ENCODE results near the gene COMP. TPM values are rescaled to one million over a fixed set of nuclear protein-coding genes. Genes with fewer than 3 reads are reported as not detected.

COMP gene
- total RNA-seq, 1 experiment from 2014 or later: 0.13 TPM

- Mint-ChIP-seq H3K9me3 (no peaks in the 10 kb centered on the region), H3K4me3 (0 out of 2 replicates have a peak overlapping the region, but pooled peaks have one; percentile 8), H3K27ac (peak overlapping the region; percentile 79), H3K4me1 (peaks cover 35% of the 10 kb centered on the region), H3K27me3 (ENCODE audit: low read depth) (no peaks in the 10 kb centered on the region), H3K36me3 (peaks cover 22% of the 10 kb centered on the region)
- ATAC-seq (peak; percentile 46), DNase-seq (ENCODE audit: low spot score) (no peak)
- POLR2A ChIA-PET: no interaction called here
- CTCF ChIA-PET: interaction anchor here (1.3 to 2.3 kb wide), 6 partner anchors 7 to 246 kb away, joined by 4 to 20 read pairs (median 8); partner anchors contain the start of gene UPF1
- TF ChIP-seq ZNF423 (CRISPR knock-in tag; IDR thresholded peaks at IDR 0.05): 0 out of 2 replicates have a peak, but pooled peaks have one; percentile 33
- TF ChIP-seq ZNF121 (CRISPR knock-in tag; IDR thresholded peaks at IDR 0.05): no peak
- TF ChIP-seq ZNF532 (CRISPR knock-in tag; IDR thresholded peaks at IDR 0.05; ENCODE audit: borderline replicate concordance): no peak
- no peak for TF ChIP-seq USF1 (CRISPR knock-in tag; IDR thresholded peaks at IDR 0.05)
- TF ChIP-seq SP1 (CRISPR knock-in tag; conservative IDR thresholded peaks at IDR 0.05): no peak
- TF ChIP-seq GABPB1 (CRISPR knock-in tag; IDR thresholded peaks at IDR 0.05): peak; percentile 57; the same call in 1 of the 2 replicates
Measured at GRCh38 chr19:18839465-18840287, 48.6 kb upstream of the COMP start.

- DNase-seq (ENCODE audit: low spot score): no peak
- peaks cover 13% of the 10 kb centered on the region for H3K27me3 Mint-ChIP-seq (ENCODE audit: low read depth)
- H3K4me1 Mint-ChIP-seq: peaks cover 35% of the 10 kb centered on the region
- ATAC-seq: no peak
- CTCF ChIA-PET: interaction anchor here (1.0 to 4.7 kb wide), 2 partner anchors 13 to 373 kb away, joined by 3 to 64 read pairs; no protein-coding TSS in a partner anchor
- POLR2A ChIA-PET: interaction anchor here (0.6 kb wide), 1 partner anchor 310 kb away, joined by 3 read pairs; no protein-coding TSS in a partner anchor
- H3K9me3 Mint-ChIP-seq: no peaks in the 10 kb centered on the region
- peak overlapping the region; percentile 75; the same call in 1 of the 2 replicates for H3K27ac Mint-ChIP-seq
- H3K4me3 Mint-ChIP-seq: peak overlapping the region; percentile 94
- peaks cover 26% of the 10 kb centered on the region for H3K36me3 Mint-ChIP-seq
- TF ChIP-seq OVOL2 (CRISPR knock-in tag; IDR thresholded peaks at IDR 0.05; ENCODE audit: borderline replicate concordance) (no peak), ERG (CRISPR knock-in tag; IDR thresholded peaks at IDR 0.05) (no peak), PRDM15 (CRISPR knock-in tag; IDR thresholded peaks at IDR 0.05) (no peak), ZNF317 (CRISPR knock-in tag; IDR thresholded peaks at IDR 0.05; ENCODE audit: borderline replicate concordance, low read depth) (no peak), ELF4 (CRISPR knock-in tag; IDR thresholded peaks at IDR 0.05; ENCODE audit: low read depth) (no peak), NR3C1 (CRISPR knock-in tag; conservative IDR thresholded peaks at IDR 0.05; ENCODE audit: low read depth) (no peak), EMX1 (CRISPR knock-in tag; IDR thresholded peaks at IDR 0.05) (no peak), PRRX2 (CRISPR knock-in tag; IDR thresholded peaks at IDR 0.05) (no peak), AFF4 (CRISPR knock-in tag; IDR thresholded peaks at IDR 0.05; ENCODE audit: borderline replicate concordance) (no peak), SMAD4 (CRISPR knock-in tag; IDR thresholded peaks at IDR 0.05) (no peak), ATF1 (CRISPR knock-in tag; IDR thresholded peaks at IDR 0.05) (no peak)
Measured at GRCh38 chr19:18834644-18834984, 43.5 kb upstream of the COMP start.

Measured in WTC11 (cell line).